Measurements from ENCODE around the gene DNAH12.

DNA sequence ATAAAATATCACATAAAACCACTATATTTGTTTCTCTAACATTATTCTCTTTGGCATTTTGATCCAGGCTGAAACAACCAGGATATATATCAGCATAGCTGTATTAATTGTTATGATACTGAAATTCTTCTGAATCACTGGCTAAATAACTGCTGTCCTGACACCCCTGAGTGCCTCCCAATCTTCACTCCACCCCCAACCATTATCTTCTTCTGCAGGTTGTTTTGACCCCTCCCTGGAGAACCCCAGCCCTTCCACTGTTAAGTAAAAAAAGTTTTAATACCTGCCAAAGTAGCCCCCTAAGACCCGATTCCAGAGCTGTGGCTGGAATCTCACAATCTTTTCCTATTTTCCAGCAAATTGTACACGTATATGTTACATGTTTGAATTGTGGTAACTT, 124.1 kb downstream of the DNAH12 start:
- TF ChIP-seq, protein P1, sequence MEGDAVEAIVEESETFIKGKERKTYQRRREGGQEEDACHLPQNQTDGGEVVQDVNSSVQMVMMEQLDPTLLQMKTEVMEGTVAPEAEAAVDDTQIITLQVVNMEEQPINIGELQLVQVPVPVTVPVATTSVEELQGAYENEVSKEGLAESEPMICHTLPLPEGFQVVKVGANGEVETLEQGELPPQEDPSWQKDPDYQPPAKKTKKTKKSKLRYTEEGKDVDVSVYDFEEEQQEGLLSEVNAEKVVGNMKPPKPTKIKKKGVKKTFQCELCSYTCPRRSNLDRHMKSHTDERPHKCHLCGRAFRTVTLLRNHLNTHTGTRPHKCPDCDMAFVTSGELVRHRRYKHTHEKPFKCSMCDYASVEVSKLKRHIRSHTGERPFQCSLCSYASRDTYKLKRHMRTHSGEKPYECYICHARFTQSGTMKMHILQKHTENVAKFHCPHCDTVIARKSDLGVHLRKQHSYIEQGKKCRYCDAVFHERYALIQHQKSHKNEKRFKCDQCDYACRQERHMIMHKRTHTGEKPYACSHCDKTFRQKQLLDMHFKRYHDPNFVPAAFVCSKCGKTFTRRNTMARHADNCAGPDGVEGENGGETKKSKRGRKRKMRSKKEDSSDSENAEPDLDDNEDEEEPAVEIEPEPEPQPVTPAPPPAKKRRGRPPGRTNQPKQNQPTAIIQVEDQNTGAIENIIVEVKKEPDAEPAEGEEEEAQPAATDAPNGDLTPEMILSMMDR (IDR thresholded peaks at IDR 0.05; ENCODE audit: low read depth, low read length, poor library complexity, severe bottlenecking), result no peak
- no peak for TF ChIP-seq EZH2phosphoT487 (IDR thresholded peaks at IDR 0.05; ENCODE audit: borderline replicate concordance, low read length)

All from DOHH2 (cell line).